ENCODE measurements around the gene TRAM2. TPM values are rescaled to one million over a fixed set of nuclear protein-coding genes. Genes with fewer than 3 reads are reported as not detected.
A peak's percentile ranks its signal among the peaks of the same experiment; 100 is the strongest.

TRAM2 gene
- total and polyA plus RNA-seq, 2 of the 13 experiments (the other 11 are each of a cell fraction or from before 2014, with no cell fraction given) = 49.1 to 72.5 TPM

DNA sequence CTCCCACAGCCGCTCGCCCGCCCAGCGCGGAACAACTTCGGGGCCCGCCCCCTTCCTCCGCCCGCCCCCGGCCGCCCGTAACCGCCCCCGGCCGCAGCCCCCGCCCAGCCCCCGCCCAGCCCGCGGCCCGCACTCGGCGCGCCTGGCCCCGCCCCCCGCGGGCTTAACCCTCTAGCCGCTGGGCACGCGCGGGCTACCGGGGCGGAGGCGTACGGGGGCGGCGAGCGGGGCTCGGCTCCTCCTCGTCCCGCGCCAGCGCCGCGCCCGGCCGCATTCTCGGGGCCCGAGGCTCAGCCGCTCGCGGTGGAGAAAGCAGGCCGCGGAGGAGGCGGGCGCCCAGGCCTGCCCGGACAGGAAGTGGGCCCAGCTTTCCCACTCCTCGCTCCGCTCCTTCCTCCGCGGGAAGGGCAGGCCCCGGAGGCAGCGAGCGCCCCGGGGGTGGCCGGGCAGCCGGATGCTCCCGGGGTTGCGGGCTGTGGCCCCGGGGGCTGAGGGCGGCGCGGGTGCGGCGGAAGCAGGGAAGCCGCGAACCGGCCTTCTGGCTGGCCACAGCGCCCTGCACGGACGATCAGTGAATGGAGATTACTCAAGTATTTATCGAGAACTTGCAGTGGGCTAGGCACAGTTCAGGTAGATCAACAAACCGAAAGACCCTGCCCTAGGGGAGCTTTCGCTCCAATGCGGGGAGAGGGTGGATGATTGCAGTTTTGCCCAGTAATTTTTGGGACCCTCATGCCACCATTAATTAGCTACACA lies at the start of gene TRAM2 (continued):
- TF ChIP-seq, protein P1, sequence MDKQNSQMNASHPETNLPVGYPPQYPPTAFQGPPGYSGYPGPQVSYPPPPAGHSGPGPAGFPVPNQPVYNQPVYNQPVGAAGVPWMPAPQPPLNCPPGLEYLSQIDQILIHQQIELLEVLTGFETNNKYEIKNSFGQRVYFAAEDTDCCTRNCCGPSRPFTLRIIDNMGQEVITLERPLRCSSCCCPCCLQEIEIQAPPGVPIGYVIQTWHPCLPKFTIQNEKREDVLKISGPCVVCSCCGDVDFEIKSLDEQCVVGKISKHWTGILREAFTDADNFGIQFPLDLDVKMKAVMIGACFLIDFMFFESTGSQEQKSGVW (CRISPR knock-in tag; IDR thresholded peaks at IDR 0.05; ENCODE audit: borderline replicate concordance) = no peak
- TF ChIP-seq KAT8 (CRISPR knock-in tag; IDR thresholded peaks at IDR 0.05) (peak; percentile 49), JARID2 (CRISPR knock-in tag; IDR thresholded peaks at IDR 0.05; ENCODE audit: insufficient replicate concordance) (peak; percentile 38), ZNF788 (CRISPR knock-in tag; IDR thresholded peaks at IDR 0.05; ENCODE audit: borderline replicate concordance) (0 out of 2 replicates have a peak, but pooled peaks have one; percentile 47), MAZ (IDR thresholded peaks at IDR 0.05; ENCODE audit: borderline replicate concordance, low read depth, low read length) (peak; percentile 95), MAZ (CRISPR knock-in tag; IDR thresholded peaks at IDR 0.05; ENCODE audit: low read depth) (peak; percentile 99), MLLT10 (CRISPR knock-in tag; IDR thresholded peaks at IDR 0.05) (no peak), KDM4B (CRISPR knock-in tag; IDR thresholded peaks at IDR 0.05) (peak; percentile 44; the same call in 1 of the 2 replicates), ZNF3 (CRISPR knock-in tag; IDR thresholded peaks at IDR 0.05) (0 out of 2 replicates have a peak, but pooled peaks have one; percentile 47), ZNF468 (CRISPR knock-in tag; IDR thresholded peaks at IDR 0.05) (0 out of 2 replicates have a peak, but pooled peaks have one; percentile 46), ZNF768 (CRISPR knock-in tag; IDR thresholded peaks at IDR 0.05) (peak; percentile 77; the same call in 1 of the 2 replicates), ZNF83 (CRISPR knock-in tag; IDR thresholded peaks at IDR 0.05; ENCODE audit: borderline replicate concordance) (0 out of 2 replicates have a peak, but pooled peaks have one; percentile 41), ZNF160 (CRISPR knock-in tag; IDR thresholded peaks at IDR 0.05) (0 out of 2 replicates have a peak, but pooled peaks have one; percentile 17), HMG20A (CRISPR knock-in tag; IDR thresholded peaks at IDR 0.05; ENCODE audit: borderline replicate concordance) (0 out of 2 replicates have a peak, but pooled peaks have one; percentile 8), SPEN (CRISPR knock-in tag; IDR thresholded peaks at IDR 0.05; ENCODE audit: low read depth) (peak; percentile 89), ZNF614 (CRISPR knock-in tag; IDR thresholded peaks at IDR 0.05; ENCODE audit: borderline replicate concordance) (0 out of 2 replicates have a peak, but pooled peaks have one; percentile 68), ZNF746 (CRISPR knock-in tag; IDR thresholded peaks at IDR 0.05) (no peak), ZNF589 (CRISPR knock-in tag; conservative IDR thresholded peaks at IDR 0.05) (no peak), JUN (CRISPR knock-in tag; IDR thresholded peaks at IDR 0.05) (0 out of 2 replicates have a peak, but pooled peaks have one; percentile 24), ZSCAN9 (CRISPR knock-in tag; IDR thresholded peaks at IDR 0.05; ENCODE audit: borderline replicate concordance) (no peak)
- TF ChIP-seq, protein P2, sequence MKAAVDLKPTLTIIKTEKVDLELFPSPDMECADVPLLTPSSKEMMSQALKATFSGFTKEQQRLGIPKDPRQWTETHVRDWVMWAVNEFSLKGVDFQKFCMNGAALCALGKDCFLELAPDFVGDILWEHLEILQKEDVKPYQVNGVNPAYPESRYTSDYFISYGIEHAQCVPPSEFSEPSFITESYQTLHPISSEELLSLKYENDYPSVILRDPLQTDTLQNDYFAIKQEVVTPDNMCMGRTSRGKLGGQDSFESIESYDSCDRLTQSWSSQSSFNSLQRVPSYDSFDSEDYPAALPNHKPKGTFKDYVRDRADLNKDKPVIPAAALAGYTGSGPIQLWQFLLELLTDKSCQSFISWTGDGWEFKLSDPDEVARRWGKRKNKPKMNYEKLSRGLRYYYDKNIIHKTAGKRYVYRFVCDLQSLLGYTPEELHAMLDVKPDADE (CRISPR knock-in tag; IDR thresholded peaks at IDR 0.05) = peak; percentile 88; the same call in 1 of the 2 replicates
- TF ChIP-seq, protein P3, sequence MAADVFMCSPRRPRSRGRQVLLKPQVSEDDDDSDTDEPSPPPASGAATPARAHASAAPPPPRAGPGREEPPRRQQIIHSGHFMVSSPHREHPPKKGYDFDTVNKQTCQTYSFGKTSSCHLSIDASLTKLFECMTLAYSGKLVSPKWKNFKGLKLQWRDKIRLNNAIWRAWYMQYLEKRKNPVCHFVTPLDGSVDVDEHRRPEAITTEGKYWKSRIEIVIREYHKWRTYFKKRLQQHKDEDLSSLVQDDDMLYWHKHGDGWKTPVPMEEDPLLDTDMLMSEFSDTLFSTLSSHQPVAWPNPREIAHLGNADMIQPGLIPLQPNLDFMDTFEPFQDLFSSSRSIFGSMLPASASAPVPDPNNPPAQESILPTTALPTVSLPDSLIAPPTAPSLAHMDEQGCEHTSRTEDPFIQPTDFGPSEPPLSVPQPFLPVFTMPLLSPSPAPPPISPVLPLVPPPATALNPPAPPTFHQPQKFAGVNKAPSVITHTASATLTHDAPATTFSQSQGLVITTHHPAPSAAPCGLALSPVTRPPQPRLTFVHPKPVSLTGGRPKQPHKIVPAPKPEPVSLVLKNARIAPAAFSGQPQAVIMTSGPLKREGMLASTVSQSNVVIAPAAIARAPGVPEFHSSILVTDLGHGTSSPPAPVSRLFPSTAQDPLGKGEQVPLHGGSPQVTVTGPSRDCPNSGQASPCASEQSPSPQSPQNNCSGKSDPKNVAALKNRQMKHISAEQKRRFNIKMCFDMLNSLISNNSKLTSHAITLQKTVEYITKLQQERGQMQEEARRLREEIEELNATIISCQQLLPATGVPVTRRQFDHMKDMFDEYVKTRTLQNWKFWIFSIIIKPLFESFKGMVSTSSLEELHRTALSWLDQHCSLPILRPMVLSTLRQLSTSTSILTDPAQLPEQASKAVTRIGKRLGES (CRISPR knock-in tag; IDR thresholded peaks at IDR 0.05; ENCODE audit: borderline replicate concordance) = peak; percentile 66; the same call in 1 of the 2 replicates
- TF ChIP-seq, protein P4, sequence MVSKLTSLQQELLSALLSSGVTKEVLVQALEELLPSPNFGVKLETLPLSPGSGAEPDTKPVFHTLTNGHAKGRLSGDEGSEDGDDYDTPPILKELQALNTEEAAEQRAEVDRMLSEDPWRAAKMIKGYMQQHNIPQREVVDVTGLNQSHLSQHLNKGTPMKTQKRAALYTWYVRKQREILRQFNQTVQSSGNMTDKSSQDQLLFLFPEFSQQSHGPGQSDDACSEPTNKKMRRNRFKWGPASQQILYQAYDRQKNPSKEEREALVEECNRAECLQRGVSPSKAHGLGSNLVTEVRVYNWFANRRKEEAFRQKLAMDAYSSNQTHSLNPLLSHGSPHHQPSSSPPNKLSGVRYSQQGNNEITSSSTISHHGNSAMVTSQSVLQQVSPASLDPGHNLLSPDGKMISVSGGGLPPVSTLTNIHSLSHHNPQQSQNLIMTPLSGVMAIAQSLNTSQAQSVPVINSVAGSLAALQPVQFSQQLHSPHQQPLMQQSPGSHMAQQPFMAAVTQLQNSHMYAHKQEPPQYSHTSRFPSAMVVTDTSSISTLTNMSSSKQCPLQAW (CRISPR knock-in tag; IDR thresholded peaks at IDR 0.05) = peak; percentile 63; the same call in 1 of the 2 replicates

All from HepG2 (cell line).